Central memory CD4-positive, alpha-beta T cell (primary cell): ENCODE measurements around the gene AKAP8.
A peak's percentile ranks its signal among the peaks of the same experiment; 100 is the strongest.
"Not testable (repeated sequence)": the region's sequence is repeated elsewhere in the genome, so short reads cannot be mapped to it uniquely, and the experiment has no call there.

Source experiments
- DNase-seq: peaks from one replicate; pipeline ENCODE4 v3.0.0; 2022

Gene AKAP8

GRCh38 chr19:15372470-15372869 lies 7.1 kb downstream of the AKAP8 start:
- no peak for DNase-seq

GRCh38 chr19:15371786-15372380 lies 7.7 kb downstream of the AKAP8 start:
- no peak for DNase-seq

- no peak for DNase-seq
Observed at GRCh38 chr19:15371119-15371518, 8.5 kb downstream of the AKAP8 start.

GRCh38 chr19:15369594-15369891 lies 10.0 kb downstream of the AKAP8 start:
- DNase-seq: no peak

- no peak for DNase-seq
Observed at GRCh38 chr19:15368798-15369593, 10.6 kb downstream of the AKAP8 start.

- no peak for DNase-seq
Observed at GRCh38 chr19:15368051-15368632, 11.4 kb downstream of the AKAP8 start.

GRCh38 chr19:15367439-15367838 lies 12.1 kb downstream of the AKAP8 start:
- DNase-seq: no peak

- no peak for DNase-seq
Observed at GRCh38 chr19:15365264-15365663, 14.3 kb downstream of the AKAP8 start.

GRCh38 chr19:15363791-15364190 lies 15.8 kb downstream of the AKAP8 start:
- DNase-seq: not testable (repeated sequence)

- not testable (repeated sequence) for DNase-seq
Observed at GRCh38 chr19:15363048-15363447, 16.5 kb downstream of the AKAP8 start.

GRCh38 chr19:15360015-15360414 lies 19.6 kb downstream of the AKAP8 start:
- DNase-seq: not testable (repeated sequence)

GRCh38 chr19:15358918-15359317 lies 20.7 kb downstream of the AKAP8 start:
- no peak for DNase-seq

- no peak for DNase-seq
Observed at GRCh38 chr19:15357906-15358305, 21.7 kb downstream of the AKAP8 start.

- DNase-seq: no peak
Observed at GRCh38 chr19:15354566-15355296, 24.9 kb downstream of the AKAP8 start.

GRCh38 chr19:15353908-15354307 lies 25.7 kb downstream of the AKAP8 start:
- no peak for DNase-seq

- DNase-seq: not testable (repeated sequence)
Observed at GRCh38 chr19:15352535-15352934, 27.1 kb downstream of the AKAP8 start.

- DNase-seq: not testable (repeated sequence)
Observed at GRCh38 chr19:15341328-15341727, 38.3 kb downstream of the AKAP8 start.

- DNase-seq: no peak
Observed at GRCh38 chr19:15340086-15340485, 39.5 kb downstream of the AKAP8 start.

- no peak for DNase-seq
Observed at GRCh38 chr19:15337202-15337601, 42.4 kb downstream of the AKAP8 start.

GRCh38 chr19:15335992-15336391 lies 43.6 kb downstream of the AKAP8 start:
- DNase-seq: not testable (repeated sequence)

- DNase-seq: peak; percentile 77
Observed at GRCh38 chr19:15332311-15332996, 47.1 kb downstream of the AKAP8 start, which contains the start of gene BRD4. BRD4 (minus strand) TSS chr19:15332539; CDS start chr19:15273099, 59,440 bp downstream.

GRCh38 chr19:15331419-15332310 lies 47.9 kb downstream of the AKAP8 start:
- peak; percentile 60 for DNase-seq
